GM19324 (cell line): ENCODE measurements around the gene OR2T12.
"Not testable (repeated sequence)": the region's sequence is repeated elsewhere in the genome, so short reads cannot be mapped to it uniquely, and the experiment has no call there.

ENCODE experiments used
- ATAC-seq: cut with Tn5 transposase; IDR thresholded peaks from one replicate; pipeline ENCODE4 v1.9.1; 2021; ENCODE audit warnings: mild to moderate bottlenecking, moderate library complexity; ENCODE audit not compliant: unreplicated experiment, low FRiP score

OR2T12 gene

GRCh38 chr1:248303324-248303723 lies at the start of gene OR2T12:
OR2T12 (minus strand) TSS chr1:248303424; CDS start chr1:248295578, 7,846 bp downstream.
- no peak for ATAC-seq

GRCh38 chr1:248348475-248348874 lies 45.3 kb upstream of the OR2T12 start, which contains the start of gene OR14C36:
OR14C36 (plus strand) TSS chr1:248348775; CDS start chr1:248348775, 0 bp downstream.
- no peak for ATAC-seq

- no peak for ATAC-seq
These were observed 40.2 kb upstream of the OR2T12 start for GRCh38 chr1:248343451-248343850.

DNA sequence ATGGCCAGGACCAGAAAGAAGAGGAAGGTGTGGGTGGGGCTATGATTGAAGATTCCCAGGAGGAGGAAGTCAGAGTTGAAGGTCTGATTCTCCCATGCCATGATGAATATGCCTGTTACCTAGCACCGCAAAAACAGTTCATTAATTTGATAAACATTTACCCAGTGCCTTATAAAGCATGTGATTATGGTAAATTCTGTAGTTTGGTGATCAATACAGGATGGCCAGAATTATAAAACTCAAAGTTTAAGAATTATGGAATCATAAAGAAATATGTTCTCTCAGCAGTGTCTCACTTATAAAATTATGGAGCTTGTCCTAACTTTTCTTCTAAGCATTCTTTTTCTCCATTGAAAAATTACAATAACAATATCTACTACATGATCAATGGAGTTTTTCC lies 21.2 kb upstream of the OR2T12 start, which contains the start of gene OR2M7:
Gene OR2M7 (minus strand): TSS at position 101 of the 400 bp plus-strand sequence. CDS start 0 bp downstream, at position 101.
- no peak for ATAC-seq

DNA sequence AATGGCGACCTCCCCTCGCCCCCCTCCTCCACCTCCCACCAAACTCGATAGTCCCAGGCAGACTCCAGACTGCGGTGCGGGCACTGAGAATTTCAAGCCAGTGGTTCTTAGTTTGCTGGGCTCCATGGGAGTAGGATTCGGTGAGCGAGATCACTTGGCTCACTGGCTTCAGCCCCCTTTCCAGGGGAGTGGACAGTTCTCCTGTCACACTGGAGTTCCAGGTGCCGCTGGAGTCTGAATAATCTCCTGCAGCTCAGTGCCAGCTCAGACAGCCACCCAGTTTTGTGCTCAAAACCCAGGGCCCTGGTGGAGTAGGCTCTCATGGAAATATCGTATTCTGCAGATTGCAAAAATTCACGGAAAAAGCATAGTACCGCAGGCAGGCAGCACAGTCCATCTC lies 13.6 kb upstream of the OR2T12 start:
- no peak for ATAC-seq

GRCh38 chr1:248306740-248307139 lies 3.5 kb upstream of the OR2T12 start:
- not testable (repeated sequence) for ATAC-seq

DNA sequence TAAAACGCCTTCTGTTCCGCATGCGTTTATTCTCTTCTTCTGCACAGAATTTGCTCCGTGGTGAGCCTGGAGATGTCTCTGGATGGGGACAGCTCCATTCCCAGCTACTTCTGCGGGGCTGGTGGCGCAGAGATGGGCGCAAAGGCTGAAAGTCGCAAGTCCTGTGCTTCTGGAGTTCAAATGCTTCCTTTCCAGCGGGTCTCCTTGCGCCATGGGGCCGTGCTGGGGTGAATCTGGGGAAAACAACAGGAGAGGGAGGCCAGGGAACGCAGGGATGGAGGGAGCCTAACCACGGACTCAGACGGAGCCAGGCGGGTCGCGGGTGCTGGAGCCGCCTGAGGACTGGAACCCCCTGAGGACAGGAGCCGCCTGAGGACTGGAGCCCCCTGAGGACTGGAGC lies 2.9 kb upstream of the OR2T12 start:
- ATAC-seq: no peak

- not testable (repeated sequence) for ATAC-seq
These were observed 2.4 kb upstream of the OR2T12 start for GRCh38 chr1:248305672-248306071.

GRCh38 chr1:248288391-248288790 lies 14.8 kb downstream of the OR2T12 start:
- no peak for ATAC-seq

- ATAC-seq: no peak
These were observed 25.3 kb downstream of the OR2T12 start, which contains the start of gene OR2T33 for GRCh38 chr1:248277876-248278275. OR2T33 (minus strand) TSS chr1:248277976; CDS start chr1:248273814, 4,162 bp downstream.

GRCh38 chr1:248273225-248273624 lies 30.0 kb downstream of the OR2T12 start:
- ATAC-seq: not testable (repeated sequence)

GRCh38 chr1:248268178-248268577 lies 35.0 kb downstream of the OR2T12 start:
- ATAC-seq: no peak

DNA sequence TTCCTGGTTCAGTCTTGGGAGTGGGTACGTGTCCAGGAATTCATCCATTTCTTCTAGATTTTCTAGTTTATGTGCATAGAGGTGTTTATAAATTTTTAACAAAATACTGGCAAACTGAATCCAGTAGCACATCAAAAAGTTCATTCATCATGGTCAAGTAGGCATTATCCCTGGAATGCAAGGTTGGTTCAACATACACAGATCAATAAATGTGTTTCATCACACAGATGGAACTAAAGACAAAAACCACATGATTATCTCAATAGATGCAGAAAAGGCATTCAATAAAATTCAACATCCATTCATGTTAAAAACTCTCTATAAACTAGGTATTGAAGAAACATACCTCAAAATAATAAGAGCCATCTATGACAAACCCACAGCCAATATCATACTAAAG lies 43.9 kb downstream of the OR2T12 start:
- ATAC-seq: not testable (repeated sequence)

DNA sequence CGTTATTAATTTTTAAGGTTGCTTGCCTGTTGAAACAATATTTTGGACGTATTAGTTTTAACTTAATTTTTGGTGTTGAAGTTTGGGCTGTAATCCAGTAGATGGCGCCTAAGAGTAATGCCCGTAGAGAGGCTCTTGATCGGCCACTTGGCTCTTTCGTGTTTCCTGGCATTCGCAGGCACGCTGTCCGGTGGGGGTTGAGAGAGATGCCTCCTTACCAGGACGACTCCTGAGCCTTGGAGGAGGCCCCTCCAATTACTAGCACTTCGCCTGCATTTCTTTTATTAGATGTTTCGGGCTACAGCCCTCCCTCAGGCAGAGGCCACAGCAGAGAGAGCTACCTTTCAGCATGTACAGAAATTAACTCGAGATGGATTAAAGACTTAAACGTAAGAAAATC lies 60.0 kb downstream of the OR2T12 start:
- peak; percentile 72 for ATAC-seq
